ENCODE results near the gene ARL13B.
"Not testable (repeated sequence)": the region's sequence is repeated elsewhere in the genome, so short reads cannot be mapped to it uniquely, and the experiment has no call there.

The ARL13B gene

DNA sequence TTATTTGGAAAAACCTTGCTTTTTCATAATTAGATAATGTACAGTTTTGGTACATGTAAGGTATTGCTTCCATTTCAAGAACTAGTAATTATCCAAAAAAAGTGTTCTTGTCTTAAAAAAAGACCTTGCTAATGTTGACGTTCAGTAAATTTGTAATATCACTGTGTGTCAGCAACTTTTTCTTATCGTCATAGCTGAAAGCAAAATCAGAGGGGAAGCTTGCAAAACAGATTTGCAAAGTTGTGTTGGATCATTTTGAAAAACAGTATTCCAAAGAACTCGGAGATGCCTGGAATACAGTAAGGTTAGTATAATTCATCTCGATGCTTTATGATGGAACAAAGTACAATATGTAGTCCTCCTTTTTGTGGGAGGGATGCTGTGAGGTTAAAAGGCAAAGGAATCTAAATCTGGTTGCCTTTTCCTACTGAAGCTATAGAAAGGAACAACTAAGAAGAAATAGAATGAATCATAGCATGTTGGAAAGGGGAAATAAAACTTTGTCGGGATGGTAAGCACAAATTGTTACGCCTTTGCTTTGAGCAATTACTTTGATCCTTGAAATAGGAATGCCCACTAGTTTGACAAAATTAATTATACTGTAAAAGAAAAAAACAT is 84.4 kb downstream of the ARL13B start:
- no peak for DNase-seq

DNA sequence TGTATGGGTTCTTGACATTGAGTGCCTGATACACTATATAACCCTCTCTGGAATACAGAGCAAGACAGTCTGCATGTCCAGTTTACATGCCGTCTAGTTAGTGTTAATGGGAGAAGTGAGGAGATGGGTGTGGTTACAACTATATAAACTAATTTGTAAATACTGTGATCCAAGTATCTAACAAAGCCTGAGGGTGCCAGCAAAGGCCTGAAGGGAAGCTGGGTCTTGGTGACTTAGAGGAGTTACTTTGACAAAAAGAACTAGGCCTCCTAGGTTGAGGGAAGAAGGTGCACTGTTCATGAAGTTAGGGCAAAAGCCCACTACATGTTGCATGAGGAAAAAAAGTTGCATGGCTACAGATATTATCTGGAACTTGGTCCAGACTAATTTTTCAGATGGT is 85.2 kb downstream of the ARL13B start:
- no peak for DNase-seq

DNA sequence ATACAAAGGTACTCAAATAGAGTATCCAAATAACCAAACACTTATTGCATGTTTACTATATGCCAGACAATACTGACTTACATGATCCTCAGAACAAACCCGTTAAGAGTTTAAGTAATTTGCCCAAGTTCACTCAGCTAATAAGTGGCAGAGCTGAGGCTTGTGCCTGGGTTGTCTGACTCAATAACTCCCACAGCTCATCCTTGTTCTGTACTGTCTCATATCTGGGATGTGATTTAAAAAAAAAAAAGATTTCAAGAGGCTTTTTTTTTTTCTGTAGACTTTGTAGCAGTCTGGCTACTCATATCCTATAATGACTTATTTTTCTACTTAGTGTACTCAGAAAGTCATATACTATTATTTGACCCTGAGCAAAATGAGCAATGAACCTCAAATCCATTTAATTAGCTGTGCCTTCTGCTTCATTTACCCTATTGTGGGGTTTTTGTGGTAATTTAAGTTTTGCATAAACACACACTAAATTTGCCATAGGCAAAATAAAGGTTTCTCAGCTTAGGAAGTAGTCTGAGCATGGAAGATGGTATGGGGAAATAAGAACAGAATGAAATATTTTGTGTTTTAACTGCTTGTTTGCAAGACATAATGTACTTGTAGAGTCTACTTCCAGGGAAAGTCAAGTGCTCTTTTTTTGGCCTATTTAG is 86.0 kb downstream of the ARL13B start:
- DNase-seq: no peak

DNA sequence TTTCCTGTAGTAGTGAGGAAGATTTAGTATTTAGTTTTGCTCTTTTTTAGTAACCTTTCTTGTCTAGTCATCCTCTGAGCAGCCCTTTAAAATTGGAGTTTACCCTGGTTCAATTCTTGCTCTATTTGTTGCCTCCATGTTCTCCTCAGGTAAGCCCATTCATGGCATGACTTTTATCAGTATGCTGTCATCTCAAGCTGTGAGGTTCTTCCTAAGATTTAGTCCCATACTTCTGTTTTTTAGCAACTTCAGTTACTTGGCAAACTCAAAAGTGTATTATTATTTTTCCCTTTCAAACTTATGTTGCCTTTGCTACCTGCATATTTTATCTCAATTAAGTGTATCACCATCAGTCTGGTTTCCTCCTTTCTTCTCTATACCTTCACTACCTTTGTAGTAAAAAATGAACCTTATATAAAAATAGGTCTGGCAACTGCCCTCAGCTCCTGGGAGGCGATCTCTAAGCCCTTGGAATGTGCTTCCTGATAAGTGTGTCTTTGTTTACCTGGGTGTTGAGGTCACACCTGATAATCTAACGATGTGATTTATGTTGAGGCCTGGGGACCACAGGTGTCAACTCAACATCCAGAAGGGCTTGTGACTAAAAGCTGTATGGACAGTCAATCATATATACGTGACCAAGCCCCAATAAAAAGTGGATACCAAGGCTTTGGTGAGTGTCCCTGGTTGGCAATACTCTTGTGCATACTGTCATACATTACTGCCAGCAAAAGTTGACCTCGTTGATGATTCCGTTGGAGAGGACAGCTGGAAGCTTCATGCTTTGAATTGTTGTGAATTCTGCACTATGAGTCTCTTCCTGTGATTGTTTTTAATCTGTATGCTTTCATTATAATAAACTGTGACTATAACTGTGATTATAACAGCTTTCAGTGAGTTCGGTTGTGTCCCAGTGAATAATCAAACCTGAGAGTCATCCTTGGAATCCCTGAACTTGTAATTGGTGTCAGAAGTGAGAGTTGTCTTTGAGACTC is 86.8 kb downstream of the ARL13B start:
- no peak for DNase-seq

DNA sequence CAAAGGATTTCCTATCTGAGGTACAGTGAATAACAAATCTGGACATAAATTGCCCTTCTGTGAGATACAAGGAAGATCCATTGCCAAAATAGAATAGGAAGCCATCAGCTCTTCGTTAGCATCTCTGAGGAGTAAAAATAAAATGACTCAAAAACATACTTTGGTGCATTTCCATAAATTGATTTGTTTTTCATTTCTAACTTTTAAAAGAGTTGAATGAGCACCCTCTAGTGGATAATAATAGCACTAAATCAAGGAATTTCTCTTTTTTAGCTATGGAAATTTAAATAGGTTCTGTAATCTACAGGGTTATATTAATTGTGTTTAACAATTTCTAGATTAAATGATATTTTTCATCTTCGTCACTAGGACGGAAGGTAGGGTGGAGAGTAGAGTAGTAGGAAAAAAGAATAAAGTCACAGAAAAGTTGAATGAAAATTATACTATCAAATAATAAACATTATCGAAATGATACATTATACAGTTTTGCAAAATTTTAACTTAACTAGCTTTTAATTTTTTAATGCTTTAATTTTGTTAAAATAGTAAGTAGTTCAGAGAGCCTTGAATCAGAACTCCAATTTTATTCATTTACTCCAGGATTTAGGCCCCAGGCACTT is 89.3 kb downstream of the ARL13B start:
- DNase-seq: no peak

DNA sequence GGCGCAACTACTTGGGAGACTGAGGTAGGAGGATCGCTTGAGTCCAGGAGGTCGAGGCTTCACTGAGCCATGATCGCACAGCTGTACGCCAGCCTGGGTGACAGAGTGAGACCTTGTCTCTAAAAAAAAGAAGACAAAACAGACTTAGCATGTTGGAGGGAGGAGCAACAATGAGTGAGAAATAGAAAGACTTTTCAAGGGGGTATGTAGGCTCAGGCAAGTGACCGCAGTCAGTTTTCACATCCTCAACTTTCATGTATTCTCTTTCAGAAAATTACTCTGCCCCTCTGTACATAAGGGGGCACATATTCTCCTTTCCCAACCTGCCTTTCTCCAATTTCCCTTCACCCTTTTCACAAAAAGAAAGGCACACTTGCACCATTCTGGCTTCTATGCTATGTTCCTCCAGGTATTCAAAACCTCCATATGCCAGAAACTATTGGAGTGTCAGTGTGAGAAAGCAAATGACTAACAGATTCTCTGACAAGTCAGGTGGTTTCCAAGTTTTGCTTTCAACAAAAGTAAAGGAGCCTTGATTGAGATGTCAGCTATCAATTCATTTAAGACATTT is 90.5 kb downstream of the ARL13B start:
- no peak for DNase-seq

DNA sequence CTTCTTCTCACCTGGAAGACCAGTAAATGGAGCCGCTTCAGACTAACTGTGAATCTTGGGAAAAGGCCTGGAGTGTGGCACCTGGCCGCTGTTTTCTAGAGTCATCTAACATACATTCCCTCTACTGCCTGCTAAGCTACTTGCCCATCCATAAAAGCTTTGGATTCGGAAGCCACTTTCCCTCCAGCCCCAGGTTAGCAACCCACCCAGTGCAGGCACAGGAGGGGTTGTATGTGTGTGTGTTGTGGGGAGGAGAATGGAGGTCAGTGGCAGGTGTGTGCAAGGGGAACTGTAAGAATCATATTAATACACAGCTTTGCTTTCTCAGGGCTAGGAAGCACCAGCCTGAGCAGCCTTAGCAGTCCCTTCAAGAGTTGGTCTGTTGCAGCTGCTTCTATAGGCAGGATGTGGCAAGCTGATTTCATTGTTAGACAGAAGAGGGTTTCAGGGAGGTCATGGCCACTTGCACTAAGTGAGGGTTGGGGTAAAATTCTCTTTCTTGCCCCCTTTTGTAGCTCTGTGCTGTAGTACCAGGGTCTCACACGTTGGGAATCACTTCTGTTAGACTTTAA is 91.8 kb downstream of the ARL13B start:
- DNase-seq: no peak

DNA sequence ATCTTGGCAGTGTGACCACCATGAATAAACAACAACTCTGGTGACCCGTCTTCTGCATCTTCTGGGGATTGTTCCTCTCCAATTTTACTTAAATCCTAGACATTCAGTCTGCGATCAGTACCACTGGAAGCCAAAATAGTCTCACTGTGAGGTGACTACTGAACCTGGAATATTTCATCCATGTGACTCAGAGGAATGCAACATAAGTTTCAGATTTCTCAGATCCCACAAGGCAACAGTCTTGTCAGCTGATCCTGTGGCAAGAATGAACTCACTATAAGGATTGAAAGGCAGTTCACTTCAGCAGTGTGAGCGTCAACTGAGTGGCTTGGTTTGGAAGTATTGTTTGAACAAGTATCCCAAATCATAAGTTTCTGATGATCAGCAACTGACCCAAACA is 96.1 kb downstream of the ARL13B start:
- DNase-seq: no peak

DNA sequence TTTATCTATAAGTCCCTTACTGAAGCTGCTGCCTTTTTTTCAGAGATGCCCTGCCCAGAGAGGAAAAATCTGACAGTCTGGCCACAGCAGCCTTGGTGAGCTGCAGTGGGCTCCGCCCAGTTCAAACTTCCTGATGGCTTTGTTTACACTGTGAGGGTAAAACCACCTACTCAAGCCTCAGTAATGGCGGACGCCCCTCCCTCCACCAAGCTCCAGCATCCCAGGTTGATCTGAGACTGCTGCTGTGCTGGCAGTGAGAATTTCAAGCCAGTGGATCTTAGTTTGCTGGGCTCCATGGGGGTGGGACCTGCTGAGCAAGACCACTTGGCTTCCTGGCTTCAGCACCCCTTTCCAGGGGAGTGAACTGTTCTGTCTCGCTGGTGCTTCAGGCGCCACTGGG is 100.6 kb downstream of the ARL13B start:
- not testable (repeated sequence) for DNase-seq

DNA sequence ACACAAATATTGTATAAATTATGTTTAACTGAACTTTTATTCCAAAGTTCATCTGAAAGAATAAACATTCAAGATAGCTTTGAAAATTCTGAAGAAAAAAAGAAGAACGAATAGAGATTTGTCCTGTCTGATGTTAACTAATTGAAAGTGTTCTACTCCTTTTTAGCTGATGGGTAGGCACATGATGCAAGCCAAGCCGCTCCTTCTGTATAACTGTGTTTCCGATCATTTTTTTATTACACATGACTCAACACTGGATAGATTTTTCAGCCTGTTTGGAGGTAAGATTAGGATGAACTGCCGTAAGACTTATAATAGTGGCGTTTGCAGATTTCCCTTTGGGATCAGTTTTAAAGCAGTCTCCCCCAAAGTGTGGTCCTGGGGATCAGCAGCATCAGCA is 101.9 kb downstream of the ARL13B start:
- DNase-seq: no peak

DNA sequence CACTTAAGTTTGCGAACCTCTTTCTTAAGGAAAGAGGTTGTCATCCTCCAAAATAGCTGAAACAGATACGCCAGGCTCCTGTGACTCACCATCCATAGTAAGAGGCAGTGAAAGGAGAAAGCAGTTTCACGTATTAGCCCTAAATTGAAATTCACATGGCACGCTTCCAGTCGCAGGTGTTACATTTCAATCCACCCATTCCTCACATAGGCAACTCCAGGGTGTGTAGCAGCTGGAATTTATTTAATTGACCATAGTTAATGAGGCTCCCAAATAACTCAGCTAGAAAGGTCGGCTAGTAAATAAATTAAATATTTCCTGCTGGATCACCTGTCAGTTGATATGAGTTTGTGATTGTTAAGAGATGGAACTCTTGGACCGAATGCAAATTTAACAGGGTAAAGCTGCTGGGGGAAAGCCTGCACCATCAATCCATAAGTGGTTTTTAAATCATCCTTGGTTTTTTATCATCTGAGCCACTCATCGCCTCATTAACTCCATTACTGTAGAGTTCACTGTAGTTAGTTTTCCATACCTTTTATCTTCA is 102.5 kb downstream of the ARL13B start:
- DNase-seq: no peak

DNA sequence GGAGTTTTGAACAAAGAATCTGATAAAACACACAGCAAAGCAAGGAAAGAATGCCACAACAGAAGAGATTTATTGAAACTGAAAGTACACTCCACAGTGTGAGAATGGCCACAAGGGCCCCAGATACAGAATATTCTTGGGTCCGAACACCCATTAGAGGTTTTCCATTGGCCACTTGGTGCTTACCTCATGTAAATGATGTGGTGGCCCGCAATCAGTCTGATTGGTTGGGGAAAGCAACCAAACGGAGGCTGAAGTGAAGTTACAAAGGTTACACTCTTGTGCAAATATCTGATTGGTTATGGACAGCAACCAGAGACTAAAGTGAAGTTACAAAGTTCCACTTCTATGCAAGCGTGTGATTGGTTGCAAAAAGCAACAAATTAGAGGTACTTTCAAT is 103.3 kb downstream of the ARL13B start:
- no peak for DNase-seq

DNA sequence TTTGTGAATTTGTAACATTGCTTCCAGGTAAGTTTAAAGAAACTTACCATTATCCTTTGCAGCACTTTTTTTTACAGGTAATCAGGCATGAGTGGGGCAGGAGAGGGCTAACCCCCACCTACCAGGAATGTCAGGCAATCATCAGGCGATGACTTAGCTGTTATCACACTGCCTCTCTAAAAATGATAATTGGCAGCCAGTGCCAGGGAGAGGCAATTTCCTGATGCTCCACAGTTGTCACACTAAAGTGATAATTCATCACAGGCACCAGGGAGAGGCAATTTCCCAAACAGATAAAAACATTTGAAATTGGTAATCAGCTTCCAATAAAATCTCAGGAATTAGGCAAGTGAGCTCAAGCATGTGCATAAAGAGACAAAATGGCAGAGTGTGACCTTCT is 109.2 kb downstream of the ARL13B start:
- no peak for DNase-seq

DNA sequence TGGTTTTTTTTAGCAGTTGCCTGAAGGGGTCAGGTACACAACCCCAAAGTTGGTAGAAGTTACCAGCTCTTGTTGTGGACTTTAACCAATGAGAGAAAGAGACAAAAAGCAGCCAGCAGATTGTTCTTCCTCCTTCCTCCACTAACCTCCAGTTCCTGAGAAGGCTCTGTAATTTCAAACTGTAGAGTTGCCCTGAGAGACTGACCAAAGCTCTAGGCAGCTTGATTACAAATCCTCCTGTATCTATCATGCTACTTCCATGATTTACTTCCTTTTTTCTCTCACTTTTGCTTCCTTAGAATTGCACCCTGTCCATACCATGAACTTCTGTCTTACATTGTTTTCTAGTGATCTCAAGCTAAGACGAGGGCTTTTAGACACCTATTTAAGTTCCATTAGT is 112.1 kb downstream of the ARL13B start:
- DNase-seq: no peak

DNA sequence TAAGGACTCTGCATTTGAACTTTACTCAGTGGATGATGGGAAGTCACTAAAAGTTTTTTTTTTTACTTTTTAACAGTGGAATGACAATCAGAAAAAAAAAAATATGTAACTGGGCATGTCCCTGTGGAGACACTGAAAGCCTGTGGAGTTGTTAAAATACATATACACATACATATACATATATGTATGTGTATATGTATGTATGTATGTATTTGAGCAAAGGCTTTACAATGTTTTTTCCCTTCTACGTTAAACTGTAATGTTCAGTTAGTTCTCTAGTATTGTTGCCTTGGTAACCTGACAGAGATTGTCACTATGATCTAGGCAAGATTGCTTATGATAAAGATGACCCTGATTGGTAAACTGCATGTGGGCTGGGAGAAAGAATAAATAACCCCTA is 113.2 kb downstream of the ARL13B start:
- DNase-seq: no peak

DNA sequence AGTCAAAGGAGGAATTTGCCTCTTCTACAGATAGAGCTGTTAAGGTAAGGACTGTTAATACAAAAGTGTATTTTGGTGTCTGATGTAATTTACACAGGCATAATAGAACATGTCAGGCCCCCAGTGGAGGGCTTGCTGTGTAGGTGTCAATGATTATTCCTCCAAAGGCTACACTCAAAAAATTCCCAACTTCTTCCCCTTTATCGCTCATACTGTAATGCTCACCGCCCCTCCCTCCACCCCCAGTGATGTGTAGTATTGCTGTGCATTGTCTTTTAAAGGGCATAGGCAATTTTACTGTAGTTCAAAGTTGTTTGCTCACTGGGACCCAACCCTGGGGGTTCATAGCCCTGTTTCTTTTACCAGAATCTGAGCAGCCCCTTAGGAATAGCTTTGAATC is 115.2 kb downstream of the ARL13B start:
- DNase-seq: no peak

DNA sequence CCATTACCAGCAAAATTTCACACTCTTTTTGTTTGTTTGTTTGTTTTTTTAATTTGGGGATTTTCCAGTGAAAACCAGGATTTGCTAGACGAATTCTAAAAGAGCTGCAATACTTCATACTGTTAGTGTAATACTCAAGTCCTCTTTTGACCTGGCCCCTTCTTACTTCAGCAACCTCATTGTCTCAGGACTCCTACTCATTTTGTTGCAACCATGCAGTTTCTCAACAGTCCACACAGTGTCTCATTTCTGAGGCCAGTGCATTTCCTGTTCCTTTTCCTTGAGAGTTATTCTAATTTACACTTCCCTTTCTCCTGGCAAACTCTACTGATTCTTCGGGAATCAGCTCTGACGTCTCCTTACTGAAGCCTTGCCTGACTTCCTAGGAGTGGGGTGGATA is 118.5 kb downstream of the ARL13B start:
- DNase-seq: no peak

DNA sequence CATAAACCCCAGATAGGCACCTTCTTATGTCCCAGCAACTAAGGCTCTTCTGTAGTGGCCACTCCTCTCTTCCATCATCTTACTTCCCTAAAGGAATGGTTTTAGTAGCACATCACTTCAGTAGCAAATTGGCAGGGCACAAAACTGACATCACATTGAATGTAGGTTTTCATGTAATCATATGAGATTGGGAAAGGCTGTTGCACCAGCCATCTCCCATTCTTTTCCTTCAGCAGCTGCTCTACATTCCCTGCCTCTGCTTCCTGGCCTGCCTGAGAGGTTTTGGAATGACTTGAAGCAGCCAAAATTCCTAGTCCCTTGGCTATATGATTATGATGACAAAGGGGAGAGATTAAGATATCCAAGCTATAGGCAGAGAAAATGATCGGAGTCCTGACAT is 119.4 kb downstream of the ARL13B start:
- no peak for DNase-seq

DNA sequence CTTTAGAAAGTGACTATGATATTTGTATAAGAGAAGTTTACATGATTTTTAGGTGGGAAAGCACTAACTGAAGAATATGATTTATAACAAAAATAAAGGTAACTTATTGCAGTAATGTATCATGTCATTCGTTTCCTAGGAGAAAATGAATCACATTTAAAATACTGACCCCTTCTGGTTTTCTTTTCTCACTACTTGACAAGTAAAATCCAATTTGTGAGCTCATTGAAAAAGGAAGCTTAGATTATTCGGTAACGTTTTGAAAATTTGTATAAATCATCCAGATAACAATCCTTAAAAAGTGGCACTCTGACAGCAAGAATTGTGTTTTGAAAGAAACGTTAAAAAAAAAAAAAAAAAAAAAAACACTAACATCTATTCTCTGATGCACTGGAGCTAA is 121.9 kb downstream of the ARL13B start:
- no peak for DNase-seq

Data from CD4-positive, alpha-beta T cell treated with Interferon gamma for 1 hour (primary cell).